Retinal pigment epithelial cell (primary cell): ENCODE data around the gene ROBO1.
A peak's percentile ranks its signal among the peaks of the same experiment; 100 is the strongest.

Experiments
- DNase-seq: peaks from one replicate; pipeline ENCODE4 v3.0.0-alpha.2; 2010; ENCODE audit warnings: low read depth
- H3K4me3 ChIP-seq: 2 replicates; pipeline ENCODE4 v1.5.1; 2011; ENCODE audit warnings: mild to moderate bottlenecking, low read length, control low read depth, moderate library complexity
- TF ChIP-seq, protein P1 (sequence below): conservative IDR thresholded peaks from 2 replicates; pipeline ENCODE4 v1.5.1; 2011; ENCODE audit warnings: low read depth, low read length, control low read depth, inconsistent platforms

Gene ROBO1

DNA sequence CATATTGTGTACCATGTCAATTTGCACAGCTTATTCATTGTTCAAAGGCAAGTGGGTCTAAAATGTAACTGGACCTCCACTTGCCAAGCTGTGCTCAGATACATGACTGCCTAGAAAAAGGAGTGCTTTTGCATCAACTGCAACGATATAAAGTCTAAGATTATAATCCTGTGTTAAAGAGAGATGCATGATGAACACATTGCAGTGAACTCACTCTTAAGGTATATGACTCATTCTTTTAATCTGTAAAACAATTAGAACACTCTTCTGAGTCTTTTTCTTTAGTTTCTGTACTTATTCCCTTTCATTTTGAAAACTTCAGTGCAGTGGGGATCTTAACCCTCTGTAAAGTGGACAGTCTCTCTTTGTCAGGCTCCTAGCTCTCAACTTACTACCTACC lies 982.8 kb downstream of the ROBO1 start:
- TF ChIP-seq, protein P1, sequence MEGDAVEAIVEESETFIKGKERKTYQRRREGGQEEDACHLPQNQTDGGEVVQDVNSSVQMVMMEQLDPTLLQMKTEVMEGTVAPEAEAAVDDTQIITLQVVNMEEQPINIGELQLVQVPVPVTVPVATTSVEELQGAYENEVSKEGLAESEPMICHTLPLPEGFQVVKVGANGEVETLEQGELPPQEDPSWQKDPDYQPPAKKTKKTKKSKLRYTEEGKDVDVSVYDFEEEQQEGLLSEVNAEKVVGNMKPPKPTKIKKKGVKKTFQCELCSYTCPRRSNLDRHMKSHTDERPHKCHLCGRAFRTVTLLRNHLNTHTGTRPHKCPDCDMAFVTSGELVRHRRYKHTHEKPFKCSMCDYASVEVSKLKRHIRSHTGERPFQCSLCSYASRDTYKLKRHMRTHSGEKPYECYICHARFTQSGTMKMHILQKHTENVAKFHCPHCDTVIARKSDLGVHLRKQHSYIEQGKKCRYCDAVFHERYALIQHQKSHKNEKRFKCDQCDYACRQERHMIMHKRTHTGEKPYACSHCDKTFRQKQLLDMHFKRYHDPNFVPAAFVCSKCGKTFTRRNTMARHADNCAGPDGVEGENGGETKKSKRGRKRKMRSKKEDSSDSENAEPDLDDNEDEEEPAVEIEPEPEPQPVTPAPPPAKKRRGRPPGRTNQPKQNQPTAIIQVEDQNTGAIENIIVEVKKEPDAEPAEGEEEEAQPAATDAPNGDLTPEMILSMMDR, result no peak
- DNase-seq, result peak; percentile 33
- no peak overlapping the region for H3K4me3 ChIP-seq

GRCh38 chr3:78781351-78781750 lies 986.4 kb downstream of the ROBO1 start:
- H3K4me3 ChIP-seq, result no peak overlapping the region
- TF ChIP-seq, protein P1, result no peak

GRCh38 chr3:78765671-78766485 lies 1001.9 kb downstream of the ROBO1 start:
- H3K4me3 ChIP-seq, result no peak overlapping the region
- DNase-seq, result no peak

More at GRCh38 chr3:78781351-78781750, 986.4 kb downstream of the ROBO1 start:
- DNase-seq, result peak; percentile 18

DNA sequence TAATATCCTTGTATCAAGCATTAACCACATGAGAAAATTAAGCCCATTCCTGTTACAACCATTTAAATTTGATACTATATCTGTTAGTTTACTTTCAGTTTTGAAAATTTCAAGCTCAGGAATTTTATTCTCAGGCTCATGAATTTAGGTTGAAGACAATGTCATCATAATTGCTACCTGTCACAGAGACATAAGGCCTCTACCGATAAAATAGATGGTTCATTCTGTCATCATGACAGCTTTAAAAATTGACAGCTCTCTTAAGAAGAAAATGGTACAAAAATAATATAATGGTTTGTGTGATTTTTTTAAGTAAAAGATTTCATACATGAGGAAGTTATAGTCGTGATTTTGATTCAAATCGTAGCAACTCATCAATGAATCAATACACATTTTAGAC lies 1003.2 kb downstream of the ROBO1 start:
- H3K4me3 ChIP-seq, result no peak overlapping the region
- DNase-seq, result no peak
- TF ChIP-seq, protein P1, result no peak

More at GRCh38 chr3:78765671-78766485, 1001.9 kb downstream of the ROBO1 start:
- TF ChIP-seq, protein P1, result no peak

DNA sequence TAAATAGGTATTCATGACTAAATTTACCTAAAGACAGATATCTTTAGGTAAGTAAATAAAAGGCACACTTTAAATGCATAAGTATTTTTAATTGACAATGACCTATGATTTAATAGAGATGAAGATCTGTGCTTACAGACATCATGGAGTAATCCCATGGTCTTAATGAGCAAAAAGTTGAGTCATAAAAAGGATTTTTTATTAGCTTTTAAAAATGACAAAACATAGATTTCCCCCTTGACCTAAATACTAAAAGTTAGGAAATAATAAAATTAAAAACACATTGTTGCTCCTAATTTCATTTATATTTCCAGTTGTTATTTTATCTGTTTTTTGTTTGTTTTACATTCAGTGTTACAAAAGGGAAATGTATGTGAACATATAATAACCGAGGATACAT lies 1005.7 kb downstream of the ROBO1 start:
- no peak for DNase-seq
- TF ChIP-seq, protein P1, result no peak
- H3K4me3 ChIP-seq, result no peak overlapping the region

DNA sequence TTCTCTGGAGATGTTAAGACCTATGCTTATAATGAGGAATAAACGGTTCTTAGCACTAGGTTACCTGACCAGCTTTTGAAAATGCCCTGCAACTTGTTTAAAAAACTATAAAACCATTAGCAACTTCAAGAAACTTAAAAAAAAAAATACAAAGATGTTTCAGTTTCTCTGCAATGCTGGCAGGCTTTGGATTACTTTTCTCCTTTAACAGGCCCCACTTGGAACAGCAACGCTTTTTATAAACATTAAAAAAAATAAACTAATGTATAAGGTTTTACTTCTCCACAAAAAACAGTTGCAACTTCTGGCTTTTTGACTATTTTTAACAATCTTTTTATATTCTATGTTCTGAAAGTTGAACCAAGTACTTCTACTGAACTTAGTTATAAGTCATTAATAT lies 1006.7 kb downstream of the ROBO1 start:
- DNase-seq, result no peak
- TF ChIP-seq, protein P1, result no peak
- no peak overlapping the region for H3K4me3 ChIP-seq

- no peak overlapping the region for H3K4me3 ChIP-seq
- TF ChIP-seq, protein P1, result no peak
- no peak for DNase-seq
Measured at GRCh38 chr3:78757731-78758130, 1010.1 kb downstream of the ROBO1 start.
